Karpas-422 (cell line): Measurements from ENCODE around the gene TMIE. TPM values are rescaled to one million over a fixed set of nuclear protein-coding genes. Genes with fewer than 3 reads are reported as not detected.

Experiments
- DNase-seq: peaks from one replicate; pipeline ENCODE4 v3.0.0-alpha.2; 2015
- H2AFZ ChIP-seq: fragments of 200-600 bp; sonication (generic); 2 replicates; pipeline ENCODE4 v1.6.1; 2014; ENCODE audit warnings: antibody characterized with exemption, low read length, mixed read lengths
- H3K27ac ChIP-seq: fragments of 200-600 bp; sonication (generic); 2 replicates; pipeline ENCODE4 v1.5.1; 2014; ENCODE audit warnings: mild to moderate bottlenecking, low read length, moderate library complexity
- H3K27me3 ChIP-seq: fragments of 200-600 bp; sonication (generic); 2 replicates; pipeline ENCODE4 v1.6.1; 2014; ENCODE audit warnings: low read length, mixed read lengths
- H3K36me3 ChIP-seq: fragments of 200-600 bp; sonication (generic); 2 replicates; pipeline ENCODE4 v1.6.1; 2014; ENCODE audit warnings: low read length, mixed read lengths; ENCODE audit not compliant: insufficient read depth
- H3K4me1 ChIP-seq: fragments of 200-600 bp; sonication (generic); 2 replicates; pipeline ENCODE4 v1.6.1; 2014; ENCODE audit warnings: mild to moderate bottlenecking, low read length, mixed read lengths
- H3K4me2 ChIP-seq: fragments of 200-600 bp; sonication (generic); 2 replicates; pipeline ENCODE4 v1.6.1; 2014; ENCODE audit warnings: low read length, low read depth, mild to moderate bottlenecking; ENCODE audit not compliant: poor library complexity, severe bottlenecking
- H3K4me3 ChIP-seq: fragments of 200-600 bp; sonication (generic); 2 replicates; pipeline ENCODE4 v1.5.1; 2014; ENCODE audit warnings: mild to moderate bottlenecking, antibody characterized with exemption, low read length, mixed read lengths
- H3K79me2 ChIP-seq: fragments of 200-600 bp; sonication (generic); 2 replicates; pipeline ENCODE4 v1.6.1; 2014; ENCODE audit warnings: mild to moderate bottlenecking, low read length, mixed read lengths
- H3K9ac ChIP-seq: fragments of 200-600 bp; sonication (generic); 2 replicates; pipeline ENCODE4 v1.6.0; 2014; ENCODE audit warnings: low read length
- H3K9me2 ChIP-seq: fragments of 200-600 bp; sonication (generic), shearing (Covaris generic); replicated peaks from 2 replicates; pipeline ENCODE4 v1.6.0; 2014; ENCODE audit warnings: mild to moderate bottlenecking, low read length, moderate library complexity; ENCODE audit not compliant: insufficient read depth
- H3K9me3 ChIP-seq: fragments of 300-700, 200-600 bp; sonication (generic); 2 replicates; pipeline ENCODE4 v1.6.1; 2014; ENCODE audit warnings: low read length, mixed read lengths
- H4K20me1 ChIP-seq: fragments of 200-600 bp; sonication (generic); 2 replicates; pipeline ENCODE4 v1.6.1; 2014; ENCODE audit warnings: mild to moderate bottlenecking, antibody characterized with exemption, low read length, low read depth; ENCODE audit not compliant: insufficient read depth
- total RNA-seq: library from RNA; depleted of rRNA; stranded (reverse); fragments of >200 nt; shearing (Covaris generic); gene quantifications from 2 replicates; pipeline ENCODE4 v1.2.3, GENCODE V29; 2014; ENCODE audit warnings: low replicate concordance

TMIE gene
- total RNA-seq, 1 experiment from 2014 or later, result not detected

GRCh38 chr3:46678280-46678679 is 22.9 kb upstream of the TMIE start:
- no peak for DNase-seq
- no peak overlapping the region for H3K27ac ChIP-seq
- H3K4me3 ChIP-seq, result no peak overlapping the region
- H3K27me3 ChIP-seq, result no peaks in the 10 kb centered on the region
- H3K9me2 ChIP-seq, result no peaks in the 10 kb centered on the region
- H3K79me2 ChIP-seq, result no peaks in the 10 kb centered on the region
- H3K36me3 ChIP-seq, result no peaks in the 10 kb centered on the region
- no peak overlapping the region for H3K4me2 ChIP-seq
- no peaks in the 10 kb centered on the region for H4K20me1 ChIP-seq
- no peak overlapping the region for H2AFZ ChIP-seq
- no peaks in the 10 kb centered on the region for H3K9me3 ChIP-seq
- H3K9ac ChIP-seq, result no peak overlapping the region
- H3K4me1 ChIP-seq, result no peaks in the 10 kb centered on the region

GRCh38 chr3:46679681-46680080 is 21.5 kb upstream of the TMIE start:
- Histone ChIP-seq H3K9me3 (no peaks in the 10 kb centered on the region), H3K4me2 (no peak overlapping the region), H2AFZ (no peak overlapping the region), H4K20me1 (no peaks in the 10 kb centered on the region), H3K79me2 (no peaks in the 10 kb centered on the region), H3K4me1 (no peaks in the 10 kb centered on the region), H3K27ac (no peak overlapping the region), H3K9ac (no peak overlapping the region), H3K36me3 (no peaks in the 10 kb centered on the region), H3K4me3 (no peak overlapping the region), H3K9me2 (no peaks in the 10 kb centered on the region), H3K27me3 (no peaks in the 10 kb centered on the region)
- DNase-seq, result no peak

- Histone ChIP-seq H3K79me2 (no peaks in the 10 kb centered on the region), H2AFZ (no peak overlapping the region), H3K4me2 (no peak overlapping the region), H4K20me1 (no peaks in the 10 kb centered on the region), H3K36me3 (no peaks in the 10 kb centered on the region), H3K9ac (no peak overlapping the region), H3K4me1 (no peaks in the 10 kb centered on the region), H3K9me3 (no peaks in the 10 kb centered on the region), H3K27me3 (no peaks in the 10 kb centered on the region), H3K27ac (no peak overlapping the region), H3K4me3 (no peak overlapping the region), H3K9me2 (no peaks in the 10 kb centered on the region)
- no peak for DNase-seq
Measured at GRCh38 chr3:46680298-46680826, 20.8 kb upstream of the TMIE start.

- Histone ChIP-seq H3K79me2 (no peaks in the 10 kb centered on the region), H3K27me3 (no peaks in the 10 kb centered on the region), H3K9ac (no peak overlapping the region), H3K4me3 (no peak overlapping the region), H3K4me1 (no peaks in the 10 kb centered on the region), H4K20me1 (no peaks in the 10 kb centered on the region), H2AFZ (no peak overlapping the region), H3K9me2 (no peaks in the 10 kb centered on the region), H3K9me3 (no peaks in the 10 kb centered on the region), H3K36me3 (no peaks in the 10 kb centered on the region), H3K27ac (no peak overlapping the region), H3K4me2 (no peak overlapping the region)
- DNase-seq, result no peak
Measured at GRCh38 chr3:46681387-46681786, 19.8 kb upstream of the TMIE start.

GRCh38 chr3:46681856-46682540 is 19.2 kb upstream of the TMIE start:
- H2AFZ ChIP-seq, result no peak overlapping the region
- DNase-seq, result no peak
- no peaks in the 10 kb centered on the region for H3K79me2 ChIP-seq
- H3K27me3 ChIP-seq, result no peaks in the 10 kb centered on the region
- H3K4me2 ChIP-seq, result no peak overlapping the region
- no peak overlapping the region for H3K4me3 ChIP-seq
- H3K36me3 ChIP-seq, result no peaks in the 10 kb centered on the region
- H3K9me3 ChIP-seq, result no peaks in the 10 kb centered on the region
- H3K4me1 ChIP-seq, result no peaks in the 10 kb centered on the region
- no peaks in the 10 kb centered on the region for H4K20me1 ChIP-seq
- H3K9me2 ChIP-seq, result no peaks in the 10 kb centered on the region
- H3K27ac ChIP-seq, result no peak overlapping the region
- H3K9ac ChIP-seq, result no peak overlapping the region

- Histone ChIP-seq H4K20me1 (no peaks in the 10 kb centered on the region), H3K9me3 (no peaks in the 10 kb centered on the region), H3K4me3 (no peak overlapping the region), H3K9me2 (no peaks in the 10 kb centered on the region), H3K27ac (no peak overlapping the region), H3K36me3 (no peaks in the 10 kb centered on the region), H3K27me3 (no peaks in the 10 kb centered on the region), H3K4me2 (no peak overlapping the region), H3K4me1 (no peaks in the 10 kb centered on the region), H3K79me2 (no peaks in the 10 kb centered on the region), H2AFZ (no peak overlapping the region), H3K9ac (no peak overlapping the region)
- DNase-seq, result no peak
Measured at GRCh38 chr3:46682974-46683373, 18.2 kb upstream of the TMIE start.

- no peaks in the 10 kb centered on the region for H3K9me3 ChIP-seq
- H3K36me3 ChIP-seq, result no peaks in the 10 kb centered on the region
- no peaks in the 10 kb centered on the region for H3K4me1 ChIP-seq
- H3K9ac ChIP-seq, result no peak overlapping the region
- H3K27me3 ChIP-seq, result no peaks in the 10 kb centered on the region
- H4K20me1 ChIP-seq, result 0 out of 2 replicates have a peak, but pooled peaks cover 4% of the 10 kb centered on the region
- no peak overlapping the region for H2AFZ ChIP-seq
- no peak overlapping the region for H3K4me3 ChIP-seq
- DNase-seq, result no peak
- H3K79me2 ChIP-seq, result no peaks in the 10 kb centered on the region
- no peak overlapping the region for H3K4me2 ChIP-seq
- H3K9me2 ChIP-seq, result no peaks in the 10 kb centered on the region
- no peak overlapping the region for H3K27ac ChIP-seq
Measured at GRCh38 chr3:46684891-46685290, 16.3 kb upstream of the TMIE start.

- H3K9ac ChIP-seq, result no peak overlapping the region
- no peaks in the 10 kb centered on the region for H3K79me2 ChIP-seq
- no peak overlapping the region for H3K4me3 ChIP-seq
- H3K9me3 ChIP-seq, result no peaks in the 10 kb centered on the region
- H2AFZ ChIP-seq, result no peak overlapping the region
- no peaks in the 10 kb centered on the region for H3K9me2 ChIP-seq
- H3K36me3 ChIP-seq, result no peaks in the 10 kb centered on the region
- H4K20me1 ChIP-seq, result 0 out of 2 replicates have a peak, but pooled peaks cover 4% of the 10 kb centered on the region
- H3K4me1 ChIP-seq, result no peaks in the 10 kb centered on the region
- no peak overlapping the region for H3K27ac ChIP-seq
- no peak overlapping the region for H3K4me2 ChIP-seq
- H3K27me3 ChIP-seq, result no peaks in the 10 kb centered on the region
- no peak for DNase-seq
Measured at GRCh38 chr3:46685446-46685845, 15.7 kb upstream of the TMIE start.
